ENCODE data around the gene PDE6A. TPM values are rescaled to one million over a fixed set of nuclear protein-coding genes. Genes with fewer than 3 reads are reported as not detected.

Gene PDE6A
- total RNA-seq, 6 experiments from 2014 or later, result not detected

DNA sequence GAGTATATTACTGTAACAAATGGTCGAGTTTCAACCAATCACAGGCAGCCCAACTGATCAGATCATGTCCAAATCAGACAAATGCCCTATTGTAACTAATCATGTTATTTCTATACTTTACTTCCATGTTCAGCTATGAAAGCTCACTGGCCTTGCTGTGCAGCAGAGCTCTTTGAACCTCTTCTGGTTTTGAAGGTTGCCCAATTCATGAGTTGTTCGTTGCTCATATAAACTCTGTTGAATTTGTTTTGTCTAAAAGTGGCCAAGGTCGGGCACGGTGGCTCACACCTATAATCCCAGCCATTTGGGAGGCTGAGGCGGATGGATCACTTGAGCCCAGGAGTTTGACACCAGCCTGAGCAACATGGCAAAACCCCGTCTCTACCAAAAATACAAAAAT, 21.6 kb downstream of the PDE6A start:
- TF ChIP-seq, protein P1, sequence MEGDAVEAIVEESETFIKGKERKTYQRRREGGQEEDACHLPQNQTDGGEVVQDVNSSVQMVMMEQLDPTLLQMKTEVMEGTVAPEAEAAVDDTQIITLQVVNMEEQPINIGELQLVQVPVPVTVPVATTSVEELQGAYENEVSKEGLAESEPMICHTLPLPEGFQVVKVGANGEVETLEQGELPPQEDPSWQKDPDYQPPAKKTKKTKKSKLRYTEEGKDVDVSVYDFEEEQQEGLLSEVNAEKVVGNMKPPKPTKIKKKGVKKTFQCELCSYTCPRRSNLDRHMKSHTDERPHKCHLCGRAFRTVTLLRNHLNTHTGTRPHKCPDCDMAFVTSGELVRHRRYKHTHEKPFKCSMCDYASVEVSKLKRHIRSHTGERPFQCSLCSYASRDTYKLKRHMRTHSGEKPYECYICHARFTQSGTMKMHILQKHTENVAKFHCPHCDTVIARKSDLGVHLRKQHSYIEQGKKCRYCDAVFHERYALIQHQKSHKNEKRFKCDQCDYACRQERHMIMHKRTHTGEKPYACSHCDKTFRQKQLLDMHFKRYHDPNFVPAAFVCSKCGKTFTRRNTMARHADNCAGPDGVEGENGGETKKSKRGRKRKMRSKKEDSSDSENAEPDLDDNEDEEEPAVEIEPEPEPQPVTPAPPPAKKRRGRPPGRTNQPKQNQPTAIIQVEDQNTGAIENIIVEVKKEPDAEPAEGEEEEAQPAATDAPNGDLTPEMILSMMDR (IDR thresholded peaks at IDR 0.05), result no peak
- no peak for DNase-seq
- no peaks in the 10 kb centered on the region for H3K36me3 Mint-ChIP-seq (ENCODE audit: low read depth)
- H3K27me3 Mint-ChIP-seq (ENCODE audit: insufficient read depth), result peaks cover 4% of the 10 kb centered on the region
- no peak overlapping the region for H3K27ac Mint-ChIP-seq
- H3K4me1 Mint-ChIP-seq (ENCODE audit: low read depth), result no peaks in the 10 kb centered on the region
- H3K9me3 Mint-ChIP-seq, result no peaks in the 10 kb centered on the region
- H3K4me3 Mint-ChIP-seq, result no peak overlapping the region

DNA sequence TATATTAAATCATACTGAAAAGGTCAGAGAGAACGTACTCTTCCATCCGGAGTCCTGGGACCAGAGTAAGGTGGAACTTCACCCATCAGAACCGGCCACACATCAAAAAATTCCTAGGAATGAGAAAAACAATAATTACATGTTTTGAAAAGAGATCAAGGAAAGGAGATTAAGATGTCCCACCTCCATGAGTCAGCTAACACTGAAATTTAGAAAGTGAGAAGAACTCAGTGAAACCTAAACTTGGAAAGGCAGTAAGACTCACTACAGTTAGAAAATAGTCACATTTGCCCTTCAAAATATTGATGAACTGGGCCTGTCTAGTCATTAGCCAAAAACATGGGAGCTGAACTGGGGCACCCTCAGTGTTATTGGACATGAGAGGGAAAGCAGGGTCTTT, 23.0 kb downstream of the PDE6A start:
- H3K4me1 Mint-ChIP-seq (ENCODE audit: low read depth), result peaks cover 11% of the 10 kb centered on the region
- H3K27me3 Mint-ChIP-seq (ENCODE audit: insufficient read depth), result peaks cover 4% of the 10 kb centered on the region
- H3K9me3 Mint-ChIP-seq, result no peaks in the 10 kb centered on the region
- DNase-seq, result no peak
- TF ChIP-seq, protein P1 (IDR thresholded peaks at IDR 0.05), result no peak
- no peak overlapping the region for H3K27ac Mint-ChIP-seq
- H3K4me3 Mint-ChIP-seq, result no peak overlapping the region
- no peaks in the 10 kb centered on the region for H3K36me3 Mint-ChIP-seq (ENCODE audit: low read depth)

DNA sequence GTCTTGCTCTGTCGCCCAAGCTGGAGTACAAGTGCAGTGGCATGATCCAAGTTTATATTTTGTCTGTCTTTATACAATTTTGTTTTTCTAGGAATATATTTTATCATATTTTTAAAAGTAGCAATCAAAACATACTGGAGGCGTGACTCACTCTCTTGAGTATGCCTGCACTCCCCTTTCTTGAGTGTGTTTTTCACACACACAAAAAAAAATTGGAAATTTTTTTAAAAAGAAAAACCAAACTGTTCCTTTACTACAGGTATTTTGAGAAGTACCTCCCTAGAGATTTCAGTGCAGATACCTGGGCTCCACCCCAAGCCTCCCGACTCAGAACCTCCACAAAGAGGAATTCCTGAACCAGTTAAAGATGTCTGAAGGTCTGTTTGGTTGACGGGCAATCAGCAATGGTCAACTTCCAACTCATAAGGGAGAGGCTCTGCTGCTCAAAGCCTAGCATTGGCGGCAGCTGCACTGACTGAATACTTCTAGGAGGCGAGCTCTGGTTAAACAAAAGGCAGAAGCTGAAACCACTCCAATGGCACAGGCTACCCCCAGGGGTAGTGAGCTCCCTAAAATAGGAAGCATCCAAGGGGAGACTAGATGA, 27.4 kb downstream of the PDE6A start:
- DNase-seq, result no peak
- H3K4me3 Mint-ChIP-seq, result no peak overlapping the region
- H3K9me3 Mint-ChIP-seq, result no peaks in the 10 kb centered on the region
- peaks cover 36% of the 10 kb centered on the region for H3K4me1 Mint-ChIP-seq (ENCODE audit: low read depth)
- H3K36me3 Mint-ChIP-seq (ENCODE audit: low read depth), result no peaks in the 10 kb centered on the region
- H3K27ac Mint-ChIP-seq, result no peak overlapping the region
- TF ChIP-seq, protein P1 (IDR thresholded peaks at IDR 0.05), result no peak
- peaks cover 3% of the 10 kb centered on the region for H3K27me3 Mint-ChIP-seq (ENCODE audit: insufficient read depth)

DNA sequence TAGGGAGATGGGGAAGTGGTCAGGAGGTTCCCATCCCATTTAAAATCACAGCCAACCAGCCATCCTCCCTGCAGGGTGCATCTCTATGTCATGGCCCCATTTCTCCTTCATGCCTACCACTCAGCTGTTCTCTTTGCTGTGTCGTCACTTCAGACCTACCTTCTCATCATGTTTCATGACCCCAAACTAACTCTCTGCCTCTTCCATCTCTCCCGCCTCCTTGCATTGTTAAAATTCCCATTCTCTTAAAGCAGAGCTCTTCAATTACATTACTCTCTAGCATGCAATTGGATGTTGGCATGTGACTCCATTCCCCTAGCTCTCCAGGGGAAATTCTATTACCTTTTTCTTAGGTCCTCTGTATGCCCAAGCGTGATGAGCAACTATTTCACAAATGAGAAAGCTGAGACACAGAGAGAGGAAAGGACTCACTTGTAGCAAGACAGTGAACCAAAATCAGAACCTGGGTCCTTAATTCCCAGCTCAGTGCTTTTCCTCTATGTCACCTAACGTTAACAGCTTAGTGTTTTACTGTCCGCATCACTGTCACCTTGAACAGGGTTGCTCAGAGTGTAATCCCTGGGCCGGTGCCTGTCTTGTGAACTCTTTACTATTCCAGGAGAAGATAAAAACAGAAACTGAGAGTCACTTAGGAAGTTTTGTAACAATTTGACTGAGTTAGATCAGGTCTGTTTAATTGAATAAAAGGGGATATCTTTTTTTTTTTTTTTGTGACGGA, 28.1 kb downstream of the PDE6A start:
- peaks cover 36% of the 10 kb centered on the region for H3K4me1 Mint-ChIP-seq (ENCODE audit: low read depth)
- no peak for DNase-seq
- no peaks in the 10 kb centered on the region for H3K9me3 Mint-ChIP-seq
- peaks cover 5% of the 10 kb centered on the region for H3K27me3 Mint-ChIP-seq (ENCODE audit: insufficient read depth)
- H3K36me3 Mint-ChIP-seq (ENCODE audit: low read depth), result no peaks in the 10 kb centered on the region
- TF ChIP-seq, protein P1 (IDR thresholded peaks at IDR 0.05), result no peak
- no peak overlapping the region for H3K4me3 Mint-ChIP-seq
- H3K27ac Mint-ChIP-seq, result no peak overlapping the region

DNA sequence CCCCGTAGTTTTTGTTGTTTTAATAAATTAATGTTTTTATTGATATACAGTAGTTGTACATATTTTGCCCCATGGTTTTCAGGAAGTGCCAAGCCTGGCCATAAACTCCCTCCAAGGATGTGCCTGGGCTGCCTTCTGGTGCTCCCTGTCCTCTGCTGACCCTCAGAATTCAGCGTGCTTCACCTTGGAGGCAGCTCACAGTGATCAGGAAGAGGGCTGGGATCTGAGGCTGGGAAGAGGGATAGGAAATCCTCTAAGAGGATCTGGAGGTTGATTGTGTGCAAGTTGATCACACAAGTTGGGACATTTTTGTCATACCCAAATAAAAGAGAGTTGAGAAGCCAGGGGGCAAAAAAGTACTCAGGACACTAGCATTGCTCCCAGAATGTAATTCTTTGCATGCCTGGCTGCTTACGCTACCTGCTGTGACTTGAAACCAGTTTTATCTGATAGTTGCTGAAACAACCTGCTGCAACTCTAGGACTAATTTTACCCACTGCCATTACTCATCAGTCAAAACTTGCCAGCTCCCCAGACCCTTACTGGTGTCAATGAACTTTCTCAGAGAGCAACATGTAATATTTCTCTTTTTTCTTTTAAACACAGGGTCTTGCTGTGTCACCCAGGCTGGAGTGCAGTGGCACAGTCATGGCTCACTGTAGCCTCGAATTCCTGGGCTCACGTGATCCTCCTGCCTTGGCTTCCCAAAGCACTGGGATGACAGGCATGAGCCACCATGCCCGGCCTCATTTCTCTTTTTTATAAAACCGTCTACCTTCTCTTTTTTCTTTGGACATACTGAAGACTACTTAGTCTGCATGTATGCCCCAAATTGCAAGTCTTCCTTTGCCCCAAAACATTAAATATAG, 29.0 kb downstream of the PDE6A start:
- peaks cover 9% of the 10 kb centered on the region for H3K27me3 Mint-ChIP-seq (ENCODE audit: insufficient read depth)
- peaks cover 36% of the 10 kb centered on the region for H3K4me1 Mint-ChIP-seq (ENCODE audit: low read depth)
- TF ChIP-seq, protein P1 (IDR thresholded peaks at IDR 0.05), result no peak
- no peak overlapping the region; the same call in 1 of the 2 replicates for H3K4me3 Mint-ChIP-seq
- no peak overlapping the region for H3K27ac Mint-ChIP-seq
- DNase-seq, result peak; percentile 4
- H3K9me3 Mint-ChIP-seq, result no peaks in the 10 kb centered on the region
- H3K36me3 Mint-ChIP-seq (ENCODE audit: low read depth), result no peaks in the 10 kb centered on the region

All from HFFc6 (cell line).